ENCODE data around the gene ACTN3. TPM values are rescaled to one million over a fixed set of nuclear protein-coding genes. Genes with fewer than 3 reads are reported as not detected.
"Not testable (repeated sequence)": the region's sequence is repeated elsewhere in the genome, so short reads cannot be mapped to it uniquely, and the experiment has no call there.

ACTN3 gene
- total RNA-seq, 1 experiment from 2014 or later, result not detected

GRCh38 chr11:66567787-66568123, 21.1 kb downstream of the ACTN3 start:
- Histone ChIP-seq H3K27ac (no peak overlapping the region), H3K4me1 (no peaks in the 10 kb centered on the region), H3K9me3 (replicated peaks) (no peaks in the 10 kb centered on the region), H3K36me3 (no peaks in the 10 kb centered on the region), H3K27me3 (no peaks in the 10 kb centered on the region), H3K4me3 (peak overlapping the region; percentile 63)
- DNase-seq, result no peak

- Histone ChIP-seq H3K27me3 (no peaks in the 10 kb centered on the region), H3K36me3 (no peaks in the 10 kb centered on the region), H3K4me3 (peak within 1 kb of the TSS; percentile 63), H3K9me3 (replicated peaks) (no peaks in the 10 kb centered on the region), H3K4me1 (no peaks in the 10 kb centered on the region), H3K27ac (no peak within 1 kb of the TSS)
- peak; percentile 67 to 72 for DNase-seq
Observed at GRCh38 chr11:66568124-66568916, 21.6 kb downstream of the ACTN3 start, which contains the start of gene CTSF. Gene CTSF, minus strand, starts transcription at chr11:66568606. Its CDS starts 120 bp downstream, at chr11:66568486.

- H3K27ac ChIP-seq, result no peak overlapping the region
- H3K4me3 ChIP-seq, result no peak overlapping the region
- H3K27me3 ChIP-seq, result no peaks in the 10 kb centered on the region
- no peaks in the 10 kb centered on the region for H3K9me3 ChIP-seq (replicated peaks)
- H3K4me1 ChIP-seq, result no peaks in the 10 kb centered on the region
- no peaks in the 10 kb centered on the region for H3K36me3 ChIP-seq
- no peak for DNase-seq
Observed at GRCh38 chr11:66569076-66569475, 22.4 kb downstream of the ACTN3 start.

- no peaks in the 10 kb centered on the region for H3K27me3 ChIP-seq
- no peak for DNase-seq
- no peaks in the 10 kb centered on the region for H3K36me3 ChIP-seq
- H3K4me3 ChIP-seq, result no peak overlapping the region
- no peak overlapping the region for H3K27ac ChIP-seq
- H3K4me1 ChIP-seq, result no peaks in the 10 kb centered on the region
- H3K9me3 ChIP-seq (replicated peaks), result no peaks in the 10 kb centered on the region
Observed at GRCh38 chr11:66570079-66570849, 23.6 kb downstream of the ACTN3 start.

GRCh38 chr11:66570850-66571180, 24.1 kb downstream of the ACTN3 start:
- no peaks in the 10 kb centered on the region for H3K4me1 ChIP-seq
- H3K27me3 ChIP-seq, result no peaks in the 10 kb centered on the region
- DNase-seq, result no peak
- no peaks in the 10 kb centered on the region for H3K36me3 ChIP-seq
- H3K9me3 ChIP-seq (replicated peaks), result no peaks in the 10 kb centered on the region
- H3K4me3 ChIP-seq, result no peak overlapping the region
- no peak overlapping the region for H3K27ac ChIP-seq

- DNase-seq, result peak; percentile 55 to 78
Observed at GRCh38 chr11:66579017-66579606, 32.4 kb downstream of the ACTN3 start.

GRCh38 chr11:66580803-66581202, 34.1 kb downstream of the ACTN3 start:
- no peak for DNase-seq
- H3K36me3 ChIP-seq, result no peaks in the 10 kb centered on the region
- no peak overlapping the region for H3K4me3 ChIP-seq

More at GRCh38 chr11:66579017-66579606, 32.4 kb downstream of the ACTN3 start:
- Histone ChIP-seq H3K27ac (no peak overlapping the region), H3K9me3 (replicated peaks) (no peaks in the 10 kb centered on the region), H3K4me1 (no peaks in the 10 kb centered on the region), H3K4me3 (no peak overlapping the region), H3K27me3 (0 out of 2 replicates have a peak, but pooled peaks cover 3% of the 10 kb centered on the region), H3K36me3 (no peaks in the 10 kb centered on the region)

GRCh38 chr11:66581261-66581660, 34.6 kb downstream of the ACTN3 start:
- no peak overlapping the region for H3K4me3 ChIP-seq

More at GRCh38 chr11:66580803-66581202, 34.1 kb downstream of the ACTN3 start:
- H3K27me3 ChIP-seq, result 0 out of 2 replicates have a peak, but pooled peaks cover 3% of the 10 kb centered on the region
- H3K4me1 ChIP-seq, result no peaks in the 10 kb centered on the region
- H3K27ac ChIP-seq, result no peak overlapping the region
- no peaks in the 10 kb centered on the region for H3K9me3 ChIP-seq (replicated peaks)

GRCh38 chr11:66582565-66583147, 36.0 kb downstream of the ACTN3 start:
- DNase-seq; H3K9me3 ChIP-seq (replicated peaks); H3K27me3 ChIP-seq; H3K27ac ChIP-seq; H3K4me1 ChIP-seq; H3K4me3 ChIP-seq; H3K36me3 ChIP-seq: not testable (repeated sequence)

More at GRCh38 chr11:66581261-66581660, 34.6 kb downstream of the ACTN3 start:
- no peaks in the 10 kb centered on the region for H3K4me1 ChIP-seq
- H3K36me3 ChIP-seq, result no peaks in the 10 kb centered on the region
- no peak overlapping the region for H3K27ac ChIP-seq
- 0 out of 2 replicates have a peak, but pooled peaks cover 3% of the 10 kb centered on the region for H3K27me3 ChIP-seq
- no peak for DNase-seq
- H3K9me3 ChIP-seq (replicated peaks), result no peaks in the 10 kb centered on the region

- not testable (repeated sequence) for H3K36me3 ChIP-seq; H3K4me3 ChIP-seq; H3K9me3 ChIP-seq (replicated peaks); H3K4me1 ChIP-seq; DNase-seq; H3K27me3 ChIP-seq; H3K27ac ChIP-seq
Observed at GRCh38 chr11:66585447-66585846, 38.7 kb downstream of the ACTN3 start.

- no peaks in the 10 kb centered on the region for H3K4me1 ChIP-seq
Observed at GRCh38 chr11:66586136-66586535, 39.4 kb downstream of the ACTN3 start.

GRCh38 chr11:66589315-66589714, 42.6 kb downstream of the ACTN3 start:
- not testable (repeated sequence) for H3K9me3 ChIP-seq (replicated peaks); H3K4me3 ChIP-seq; H3K4me1 ChIP-seq; H3K27ac ChIP-seq; DNase-seq; H3K27me3 ChIP-seq; H3K36me3 ChIP-seq

More at GRCh38 chr11:66586136-66586535, 39.4 kb downstream of the ACTN3 start:
- Histone ChIP-seq H3K27ac (no peak overlapping the region), H3K9me3 (replicated peaks) (no peaks in the 10 kb centered on the region), H3K36me3 (no peaks in the 10 kb centered on the region), H3K27me3 (no peaks in the 10 kb centered on the region), H3K4me3 (no peak overlapping the region)
- DNase-seq, result no peak

GRCh38 chr11:66589996-66590675, 43.4 kb downstream of the ACTN3 start:
- no peak for DNase-seq

GRCh38 chr11:66591175-66591574, 44.5 kb downstream of the ACTN3 start:
- H3K36me3 ChIP-seq, result no peaks in the 10 kb centered on the region
- H3K27me3 ChIP-seq, result no peaks in the 10 kb centered on the region
- H3K9me3 ChIP-seq (replicated peaks), result no peaks in the 10 kb centered on the region
- H3K4me3 ChIP-seq, result no peak overlapping the region
- DNase-seq, result no peak
- peaks cover 7% of the 10 kb centered on the region; the same call in 1 of the 2 replicates for H3K4me1 ChIP-seq
- no peak overlapping the region for H3K27ac ChIP-seq

More at GRCh38 chr11:66589996-66590675, 43.4 kb downstream of the ACTN3 start:
- H3K27me3 ChIP-seq, result no peaks in the 10 kb centered on the region
- H3K9me3 ChIP-seq (replicated peaks), result no peaks in the 10 kb centered on the region
- no peak overlapping the region for H3K27ac ChIP-seq
- no peak overlapping the region for H3K4me3 ChIP-seq
- H3K4me1 ChIP-seq, result peaks cover 7% of the 10 kb centered on the region; the same call in 1 of the 2 replicates
- H3K36me3 ChIP-seq, result no peaks in the 10 kb centered on the region

Data from SJCRH30 (cell line).